Activated CD4-positive, alpha-beta T cell treated with anti-CD3 and anti-CD28 coated beads, Interleukin-10, Interleukin-2, amounts not matched to agents 100 ng/mL and 50 ng/mL, durations not matched to agents 16 hours and 8 hours (primary cell): ENCODE data around the gene C3orf18.

ENCODE experiments used
- DNase-seq: peaks from one replicate; pipeline ENCODE4 v3.0.0-alpha.2; 2020

Gene C3orf18

DNA sequence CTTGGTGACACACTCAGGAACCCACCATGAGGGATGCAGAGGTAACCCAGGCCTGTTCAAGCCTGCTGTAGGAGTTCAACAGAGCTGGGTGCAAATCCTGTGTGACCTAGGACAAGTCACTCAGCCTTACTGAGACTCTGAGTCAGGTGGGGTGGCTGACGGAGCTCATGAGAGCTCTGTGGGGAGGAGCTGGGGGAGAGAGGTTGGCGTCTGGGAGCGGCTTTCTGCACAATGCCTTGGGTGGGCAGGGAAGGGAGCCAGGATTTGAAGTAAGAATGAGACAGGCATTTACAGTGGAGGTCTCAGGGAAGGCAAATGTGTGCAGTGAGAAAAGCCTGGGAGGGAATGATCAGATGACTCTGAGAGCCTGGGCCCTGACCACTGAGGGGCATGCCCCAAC lies 18.3 kb downstream of the C3orf18 start:
- DNase-seq, result no peak

DNA sequence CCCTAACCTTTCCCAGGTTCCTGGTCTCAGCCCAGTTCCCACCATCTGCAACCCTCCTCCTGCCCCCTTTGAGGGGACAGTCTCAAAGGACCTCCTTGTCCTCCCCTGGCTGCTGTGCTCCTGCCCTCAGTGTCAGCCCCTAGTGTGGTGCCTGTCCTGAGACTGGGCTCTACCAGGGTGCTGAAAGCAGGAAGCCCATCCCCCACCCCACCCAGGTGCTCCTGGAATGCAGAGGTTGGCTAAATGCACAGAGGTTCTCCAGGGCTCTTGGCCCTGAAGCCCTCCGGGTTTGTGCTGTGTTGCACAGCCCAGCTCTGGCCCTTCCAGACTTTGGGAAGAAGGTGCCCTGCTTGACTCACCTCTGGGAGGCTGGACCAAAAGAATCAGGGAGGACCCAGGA lies 21.8 kb downstream of the C3orf18 start:
- DNase-seq, result no peak

DNA sequence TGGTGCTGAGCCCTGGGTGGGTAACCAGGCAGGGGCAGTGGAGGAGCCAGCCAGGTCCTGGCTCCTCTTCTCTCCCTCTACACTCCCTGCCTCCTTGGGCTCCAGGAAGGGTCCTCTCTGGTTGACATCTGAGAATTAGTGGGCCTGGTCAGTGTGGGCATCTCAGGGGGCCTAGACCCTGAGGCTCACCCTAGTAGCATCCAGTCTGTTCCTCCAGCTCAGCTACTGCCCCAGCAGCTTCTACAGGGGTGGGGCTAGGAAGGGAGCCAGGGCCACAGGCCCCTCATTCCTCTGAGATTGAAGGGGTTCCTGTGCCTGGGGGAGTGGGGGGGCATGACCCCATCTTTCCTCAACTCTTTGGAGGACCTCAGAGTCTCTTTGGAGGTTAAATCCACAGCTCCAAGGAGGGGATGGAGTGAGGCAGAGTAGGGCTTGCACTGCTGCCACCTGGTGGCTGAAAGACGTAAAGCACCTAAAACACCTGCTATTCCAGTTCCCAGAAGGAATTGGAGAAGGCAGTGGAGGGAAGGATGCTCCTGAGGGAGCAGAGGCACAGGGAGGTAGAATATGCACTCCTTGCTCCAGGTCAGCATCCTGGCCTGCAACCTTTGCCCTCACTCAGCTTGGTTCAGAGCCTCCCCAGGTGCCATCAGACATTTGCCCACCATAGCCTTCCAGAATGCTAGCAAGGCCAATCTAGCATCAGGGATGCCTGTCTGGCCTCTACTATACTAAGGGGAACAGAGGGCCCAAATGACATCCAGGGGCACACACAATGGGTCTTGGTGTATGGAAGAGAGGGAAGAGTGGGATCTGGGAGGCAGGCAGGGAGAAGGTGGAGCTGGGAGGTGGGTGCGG lies 25.1 kb downstream of the C3orf18 start:
- peak; percentile 52 for DNase-seq

DNA sequence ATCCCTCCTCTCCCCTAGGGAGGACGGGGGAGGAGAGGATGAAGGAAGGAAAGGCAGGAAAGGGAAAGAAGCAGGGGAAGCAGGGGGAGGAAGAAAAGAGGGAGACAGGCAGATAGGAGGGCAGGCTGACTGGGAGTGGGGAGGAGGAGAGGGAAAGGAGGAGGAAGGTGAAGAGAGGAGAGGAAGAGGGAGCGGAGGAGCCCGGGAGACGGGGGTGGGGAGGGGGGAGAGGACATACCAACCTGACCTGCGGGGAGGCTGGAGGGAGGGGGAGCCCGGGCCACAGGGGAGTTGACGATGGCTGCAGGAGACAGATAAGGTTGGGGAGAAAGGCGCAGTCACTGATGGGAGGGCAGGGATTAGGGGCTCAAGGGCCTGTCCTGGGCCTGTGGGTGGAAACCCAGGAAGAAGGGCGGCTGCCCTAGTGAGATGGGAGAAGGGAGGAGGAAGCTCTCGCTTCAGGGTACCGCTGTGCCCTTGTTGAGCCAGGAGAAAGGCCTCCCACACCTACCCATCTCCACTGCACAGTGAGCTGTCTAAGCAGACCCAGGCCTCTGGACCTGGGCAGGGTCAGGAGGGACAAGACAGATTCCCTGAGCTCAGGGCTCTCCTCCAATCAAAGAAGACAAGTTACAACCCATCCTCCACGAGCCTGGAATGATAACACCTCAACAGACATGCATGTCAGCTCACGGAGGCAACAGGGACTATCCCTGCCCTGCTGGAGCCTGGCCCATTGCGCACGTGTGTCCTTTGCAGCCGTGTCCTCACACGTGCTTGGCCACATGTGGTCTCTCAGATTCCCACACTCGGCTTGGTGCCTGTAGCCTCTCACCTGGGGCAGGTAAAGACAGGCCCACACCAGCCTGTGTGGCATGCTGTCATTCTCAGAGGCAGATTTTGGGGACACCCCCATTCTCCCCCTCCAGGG lies 27.9 kb downstream of the C3orf18 start:
- no peak for DNase-seq

DNA sequence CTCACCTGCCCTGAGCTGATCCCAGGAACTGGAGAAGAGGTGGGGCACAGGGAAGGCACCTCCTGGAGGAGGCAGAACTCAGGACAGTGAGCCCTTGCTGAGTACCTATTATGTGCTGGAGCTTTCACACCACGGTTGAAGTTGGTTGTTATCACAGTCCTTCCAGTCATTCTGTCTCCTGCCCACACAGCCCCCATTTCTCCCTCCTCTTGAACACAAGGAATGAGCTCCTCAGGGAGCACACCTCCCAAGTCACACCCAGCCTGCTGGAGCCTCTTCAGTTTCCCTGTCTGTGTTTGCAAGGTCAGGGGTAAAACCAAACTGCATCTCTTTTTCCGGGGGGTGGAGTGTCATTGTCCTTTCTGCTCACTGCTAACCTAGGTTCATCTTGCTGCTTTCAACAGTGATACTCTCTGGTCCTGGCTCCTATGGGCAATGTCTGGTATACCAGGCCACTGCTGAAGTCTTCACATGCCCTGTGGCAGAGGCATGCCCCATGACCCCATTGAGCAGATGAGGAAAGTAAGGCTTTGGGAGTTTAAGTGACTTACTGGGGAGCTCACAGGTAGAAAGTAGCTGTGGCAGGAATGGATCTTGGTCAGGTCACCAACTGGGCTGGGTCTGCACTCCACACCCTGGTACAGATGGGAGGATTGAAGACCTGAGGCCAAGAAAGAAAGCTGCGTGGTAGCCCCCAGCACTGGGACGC lies 30.0 kb downstream of the C3orf18 start:
- no peak for DNase-seq

DNA sequence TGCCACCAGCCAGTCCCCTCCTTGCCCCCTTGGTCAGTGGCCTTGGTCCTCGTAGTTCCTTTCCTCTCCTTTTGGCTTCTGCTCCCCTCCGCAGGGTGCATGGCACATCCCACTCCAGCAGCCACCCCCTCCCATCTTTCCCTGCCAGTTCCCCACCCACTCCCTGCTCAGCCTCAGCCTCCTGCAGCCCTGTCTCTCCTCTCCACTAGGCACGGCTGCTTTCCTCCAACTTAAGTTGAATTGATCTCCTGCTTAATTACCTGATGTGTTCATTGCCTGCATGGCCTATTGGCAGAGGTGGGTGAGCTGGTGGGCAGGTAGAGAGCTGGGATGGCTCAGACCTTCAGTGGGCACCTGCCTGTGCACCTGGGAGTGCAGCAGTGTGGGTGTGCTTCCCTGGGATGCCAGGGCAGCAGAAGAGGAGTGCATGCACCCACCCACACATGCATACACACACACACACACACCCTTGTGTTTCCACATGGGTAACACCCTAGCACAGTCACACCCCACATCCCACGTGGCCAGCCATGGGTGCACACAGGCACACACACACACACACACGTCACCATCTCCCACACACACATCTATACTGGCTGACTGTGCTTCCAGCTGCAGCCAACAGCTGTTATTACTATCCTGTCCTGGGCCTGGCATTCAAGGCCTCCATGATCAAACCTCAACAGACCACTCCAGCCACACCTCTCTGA lies 30.9 kb downstream of the C3orf18 start:
- DNase-seq, result no peak

DNA sequence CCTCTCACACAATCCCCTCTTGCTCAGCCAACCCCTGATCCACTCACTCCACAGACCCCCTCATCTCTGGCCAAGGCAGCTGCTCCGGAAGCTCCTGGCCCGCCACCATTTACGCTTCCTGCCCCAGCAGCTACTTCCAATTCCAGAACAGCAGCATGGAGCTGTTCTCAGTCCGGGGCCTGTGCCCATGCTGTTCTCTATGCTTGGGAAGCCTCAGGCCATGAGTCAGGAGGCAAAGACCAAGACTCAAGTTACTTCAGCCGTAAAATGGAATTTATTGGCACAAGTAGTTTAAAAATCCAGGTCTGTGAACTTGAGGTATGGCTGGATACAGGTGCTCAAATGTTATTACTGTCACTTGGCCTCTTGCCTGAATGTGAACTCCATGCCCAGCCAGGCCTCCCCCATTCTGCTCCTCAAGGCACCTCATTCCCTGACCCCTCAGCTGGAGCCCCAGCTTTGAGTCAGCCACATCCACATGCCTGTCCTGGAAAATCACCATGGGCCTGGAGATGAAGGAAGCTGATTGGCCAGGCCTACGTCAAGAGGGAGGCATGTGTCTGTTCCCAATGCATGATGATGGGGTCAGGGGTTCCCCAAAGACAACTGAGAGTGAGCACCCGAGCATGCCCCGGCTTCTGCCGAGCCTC lies 32.7 kb downstream of the C3orf18 start:
- no peak for DNase-seq

DNA sequence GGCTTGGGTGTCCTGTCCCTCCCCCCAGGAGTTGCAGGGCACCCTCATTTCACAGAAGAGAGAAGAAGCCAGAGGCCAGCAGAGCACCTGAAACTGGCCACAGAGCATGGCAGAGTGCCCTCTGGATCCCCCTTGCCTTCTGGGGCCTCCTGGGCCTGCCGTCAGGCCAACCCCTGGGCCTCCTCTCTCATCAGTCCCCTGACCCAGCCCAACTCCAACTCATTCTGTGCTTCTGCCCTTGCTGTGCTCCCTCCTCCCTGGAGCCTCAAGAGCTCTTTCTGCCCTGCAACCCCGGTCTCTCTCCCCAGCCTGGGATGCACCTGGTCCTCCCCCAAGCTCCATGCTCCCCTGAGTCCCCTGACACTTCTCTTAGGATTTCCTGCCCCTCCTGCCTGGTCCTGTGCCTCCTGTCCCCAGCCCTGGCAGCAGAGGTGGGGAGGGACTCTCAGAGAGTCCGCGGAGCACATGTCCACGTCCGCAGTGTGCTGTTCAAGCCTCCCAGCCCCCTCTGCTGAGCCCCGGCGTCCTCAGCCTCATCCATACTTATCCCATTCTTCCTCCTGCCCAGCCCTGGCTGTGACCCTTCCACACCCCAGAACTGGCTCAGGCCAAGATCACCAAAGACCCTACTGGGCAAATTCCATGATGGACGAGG lies 33.6 kb downstream of the C3orf18 start:
- no peak for DNase-seq

DNA sequence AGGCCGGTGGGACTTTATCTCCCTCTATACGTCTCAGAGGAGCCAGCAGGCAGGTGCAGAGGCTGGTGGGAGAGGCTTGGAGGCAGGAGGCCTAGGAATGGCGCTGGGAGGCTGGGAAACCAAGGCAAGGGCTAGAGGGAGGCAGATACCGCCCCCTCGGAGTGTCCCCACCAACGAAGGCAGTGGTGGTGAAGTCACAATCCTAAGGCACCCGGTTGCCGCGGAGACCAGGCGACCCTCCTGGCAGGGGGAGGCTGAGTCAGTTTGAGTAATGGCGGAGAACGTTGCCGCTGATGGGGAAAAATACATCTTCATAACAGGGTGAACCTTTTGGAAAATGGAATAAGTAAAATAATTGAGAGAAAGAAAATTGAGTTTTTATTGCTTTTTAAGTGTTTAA lies 34.2 kb downstream of the C3orf18 start:
- DNase-seq, result no peak

DNA sequence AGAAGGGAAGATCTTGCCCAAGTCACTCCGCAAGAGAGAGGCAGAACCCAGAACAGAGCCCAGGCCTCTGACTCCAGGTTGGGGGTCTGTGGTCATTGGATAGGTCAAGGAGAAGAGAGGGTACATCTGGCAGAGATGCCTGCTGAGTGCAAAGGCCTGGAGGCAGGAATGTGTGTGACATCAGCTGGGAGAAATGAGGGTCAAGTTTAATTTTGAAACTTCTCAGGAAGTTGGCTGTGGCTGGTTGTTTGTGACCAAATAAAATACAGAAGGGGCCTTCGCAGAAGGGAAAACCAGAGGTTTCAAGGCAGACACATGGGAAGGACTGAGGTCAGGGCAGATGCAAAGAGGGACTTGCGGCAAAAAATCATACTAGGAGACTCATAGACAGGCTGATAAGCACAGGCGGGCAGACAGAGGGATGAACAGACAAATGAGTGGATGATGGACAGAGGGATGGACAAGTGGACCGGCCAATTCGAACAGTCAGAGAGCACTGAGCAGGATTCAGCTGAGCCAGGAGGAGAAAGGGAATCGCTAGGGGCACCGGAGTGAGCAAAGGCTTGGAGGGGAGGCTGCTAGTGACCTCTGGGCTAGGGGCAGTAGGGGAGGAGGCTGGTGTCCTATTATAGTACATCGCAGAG lies 35.4 kb downstream of the C3orf18 start:
- no peak for DNase-seq

DNA sequence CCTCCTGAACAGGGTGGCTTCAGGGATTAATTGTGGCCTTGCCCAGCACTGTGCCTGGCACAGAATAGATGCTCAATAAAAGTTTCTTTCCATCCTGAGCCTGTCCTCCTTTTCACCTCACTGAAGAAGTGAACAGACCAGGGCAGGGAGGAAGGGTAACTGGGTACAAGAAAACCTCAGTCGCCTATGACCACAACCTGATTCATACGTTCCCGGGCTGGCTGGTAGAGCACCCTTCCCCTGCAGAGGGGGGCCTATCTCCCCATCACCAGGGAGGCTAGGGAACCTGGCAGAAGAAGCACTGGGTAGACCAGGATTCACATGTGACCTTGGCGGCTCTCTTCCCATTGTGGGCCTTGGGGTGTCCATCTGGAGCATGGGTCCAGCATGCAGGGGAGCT lies 36.3 kb downstream of the C3orf18 start:
- DNase-seq, result no peak

DNA sequence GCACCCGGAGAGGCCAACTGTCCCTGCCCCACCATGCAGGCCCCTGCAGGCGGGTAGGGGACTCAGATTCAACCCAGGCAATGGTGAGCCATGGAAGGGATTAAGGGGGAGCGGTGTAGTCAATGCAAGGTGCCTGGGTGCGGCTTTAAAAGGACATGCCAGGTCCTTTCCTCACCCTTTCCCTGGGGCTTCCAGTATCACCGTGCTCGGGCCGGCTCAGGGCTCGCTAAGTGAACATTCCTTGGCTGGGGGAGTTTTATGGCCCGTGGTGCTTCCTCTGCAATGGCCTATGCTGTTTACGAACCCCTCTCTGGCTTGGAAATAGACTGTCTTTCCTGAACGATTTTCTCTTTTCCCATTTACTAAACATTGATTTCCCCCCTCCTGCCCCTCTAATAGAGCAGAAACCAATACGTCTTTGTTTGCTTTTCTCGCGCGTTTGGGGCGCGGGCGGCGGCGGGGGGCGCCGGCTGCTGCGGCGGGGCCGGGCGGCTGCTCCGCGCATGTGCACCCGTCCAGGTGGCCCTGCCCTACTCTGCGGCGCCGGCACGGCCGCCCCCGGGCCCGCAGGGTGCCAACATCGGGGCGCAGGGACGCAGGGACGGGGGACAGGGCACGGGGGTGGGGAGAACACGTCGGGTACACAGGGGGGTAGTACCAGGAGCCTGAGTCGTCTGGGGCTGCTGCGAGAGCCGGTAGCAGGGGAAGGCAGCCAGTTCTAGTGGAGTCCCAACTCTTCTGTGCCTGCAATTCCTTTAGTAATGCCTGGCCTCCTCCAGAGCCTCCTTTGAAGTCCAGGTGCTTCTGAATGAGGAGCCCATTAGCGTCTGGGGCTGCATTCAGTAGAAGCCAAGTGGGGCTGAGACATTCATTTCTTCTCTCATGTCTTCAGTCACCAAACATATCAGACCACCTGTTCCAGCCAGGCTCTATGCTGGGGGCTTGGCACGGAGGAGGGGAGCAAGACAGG lies 37.3 kb downstream of the C3orf18 start:
- no peak for DNase-seq

DNA sequence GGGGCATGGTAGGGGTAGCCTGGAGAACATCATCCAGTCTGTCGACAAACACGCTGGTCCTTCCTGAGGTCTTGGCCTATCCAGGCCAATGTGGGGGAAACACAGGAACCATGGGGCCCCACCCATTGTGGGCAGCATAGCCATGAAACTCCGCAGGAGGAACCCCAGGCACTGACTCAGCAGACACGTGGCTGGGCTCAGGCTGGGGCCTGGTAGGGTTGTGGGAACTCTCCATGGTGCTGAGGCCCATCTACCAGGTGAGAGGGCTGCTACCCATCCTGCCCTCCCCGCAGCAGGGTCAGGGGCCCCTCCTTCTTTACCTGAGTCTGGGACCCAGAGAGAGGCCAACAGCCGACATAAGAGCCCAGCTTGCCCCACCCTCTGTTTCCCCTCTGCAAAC lies 41.6 kb downstream of the C3orf18 start:
- peak; percentile 75 for DNase-seq

DNA sequence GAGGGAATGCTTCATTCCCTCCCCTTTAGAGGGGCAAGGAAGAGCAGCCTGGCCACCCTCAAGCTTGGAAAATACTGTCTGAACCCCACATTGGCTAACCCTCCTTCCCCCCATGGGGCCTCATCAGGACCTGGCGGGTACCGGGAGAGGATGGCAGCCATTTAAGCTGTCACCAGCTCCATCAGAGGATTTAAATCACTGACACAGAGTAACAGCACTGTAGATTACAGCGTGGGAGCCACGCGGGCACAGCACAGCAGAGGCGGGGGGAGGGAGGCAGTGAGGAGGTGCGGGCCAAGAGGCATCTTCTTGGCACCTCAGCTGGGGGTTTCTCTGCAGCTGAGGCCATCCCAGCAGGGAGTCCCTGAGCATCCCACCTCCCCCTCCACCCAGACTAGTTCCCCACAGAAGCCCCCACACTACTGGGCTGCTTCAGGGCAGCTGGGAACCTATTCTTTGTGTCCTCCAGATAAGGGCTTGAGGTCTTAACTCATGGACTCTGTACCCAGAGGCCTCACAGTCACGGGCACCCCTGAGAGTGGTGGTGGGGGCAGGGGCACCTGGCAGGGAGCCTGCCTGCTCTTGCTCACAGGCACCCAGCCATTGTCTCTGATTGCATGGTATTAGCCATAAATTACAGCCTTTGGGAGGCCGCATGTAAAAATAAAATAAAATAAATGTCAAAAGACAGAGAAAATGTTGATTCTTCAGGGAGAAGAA lies 42.2 kb downstream of the C3orf18 start:
- no peak for DNase-seq

DNA sequence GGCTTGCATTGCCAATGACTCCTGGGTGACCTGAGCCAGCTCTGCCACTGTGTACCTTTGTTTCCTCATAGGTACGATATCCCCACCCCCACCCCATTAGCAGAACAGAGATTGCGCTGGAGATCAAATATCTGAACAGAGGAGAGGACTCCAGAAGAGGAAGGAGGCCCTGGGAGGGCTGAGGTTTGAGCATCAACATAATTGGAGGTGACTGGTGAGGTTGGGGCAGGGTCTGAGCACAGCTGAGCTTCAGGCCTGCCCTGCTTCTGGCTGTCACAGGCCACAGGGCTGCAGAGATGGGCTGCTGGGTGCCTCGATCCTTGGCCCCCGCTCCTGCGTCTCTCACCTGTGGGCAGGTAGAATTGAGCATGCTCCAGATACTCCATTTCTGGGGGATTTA lies 42.8 kb downstream of the C3orf18 start:
- no peak for DNase-seq

DNA sequence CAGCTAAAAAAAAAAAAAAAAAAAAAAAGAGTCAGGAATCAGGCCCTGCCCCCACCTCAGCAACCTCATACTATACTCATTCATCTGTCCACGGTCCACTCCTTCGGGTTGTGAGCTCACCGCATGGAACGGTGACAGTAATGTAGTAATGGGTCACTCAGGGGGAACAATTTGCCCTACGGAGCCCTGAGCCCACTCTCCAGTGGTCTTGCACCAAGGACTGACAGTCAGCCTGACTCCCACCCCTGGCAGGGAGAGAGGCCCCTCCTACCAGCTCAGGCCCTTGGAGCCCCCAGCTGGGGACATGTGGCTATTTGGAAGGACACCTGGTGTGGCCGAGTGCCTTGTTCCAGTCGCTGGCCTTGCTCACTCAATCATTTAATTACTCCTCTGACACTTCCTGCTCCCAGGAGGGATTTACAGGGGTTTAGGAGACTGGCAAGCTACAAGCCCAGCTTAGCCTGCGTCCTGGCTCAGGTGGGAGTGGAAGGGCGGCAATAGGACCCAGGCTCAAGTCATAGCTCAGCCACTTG lies 44.2 kb downstream of the C3orf18 start:
- no peak for DNase-seq

DNA sequence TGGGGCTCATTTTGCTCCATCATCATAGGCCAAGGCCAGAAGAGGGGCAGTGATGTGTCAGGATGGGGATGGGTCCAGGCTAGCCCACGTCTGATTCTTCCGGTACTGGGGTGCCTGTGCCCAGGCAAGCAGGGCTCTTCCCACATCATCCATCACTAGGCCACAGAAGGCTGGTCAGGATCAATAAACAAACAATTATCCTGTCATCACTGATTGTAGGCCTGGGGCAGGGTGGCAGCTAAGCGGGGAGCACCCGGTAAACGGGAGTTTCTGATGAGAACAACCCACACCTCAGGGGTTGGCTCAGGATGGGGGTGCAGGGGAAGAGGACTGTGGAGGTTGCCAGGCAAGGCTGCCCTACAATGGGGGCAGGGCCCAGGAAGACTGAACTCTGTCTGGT lies 46.0 kb downstream of the C3orf18 start:
- no peak for DNase-seq

DNA sequence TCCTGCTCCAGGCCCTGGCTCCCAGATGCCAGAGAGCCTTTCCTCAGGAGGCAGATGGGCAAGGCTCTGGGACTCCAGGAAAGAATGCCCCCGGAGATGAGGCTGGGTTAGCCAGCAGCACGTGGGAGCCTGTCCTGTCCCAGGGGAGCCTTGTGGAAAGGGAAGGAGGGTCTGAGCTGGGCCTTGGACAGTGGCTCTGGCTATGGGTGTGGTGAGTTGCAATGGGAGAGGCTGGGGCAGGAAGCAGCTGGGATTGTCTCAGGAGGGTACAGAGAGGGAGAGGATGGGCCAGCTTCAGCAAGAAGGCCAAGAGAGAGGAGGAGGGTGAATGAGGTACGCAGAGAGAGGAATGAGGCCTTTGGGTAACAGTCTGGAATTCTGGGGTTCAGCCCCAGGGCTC lies 46.7 kb downstream of the C3orf18 start:
- DNase-seq, result no peak
